ENCODE results near the gene PIP5K1C. TPM values are rescaled to one million over a fixed set of nuclear protein-coding genes. Genes with fewer than 3 reads are reported as not detected.
"Not testable (repeated sequence)": the region's sequence is repeated elsewhere in the genome, so short reads cannot be mapped to it uniquely, and the experiment has no call there.

The PIP5K1C gene
- total RNA-seq, 1 donor from 2014 or later, result 75.7 TPM

DNA sequence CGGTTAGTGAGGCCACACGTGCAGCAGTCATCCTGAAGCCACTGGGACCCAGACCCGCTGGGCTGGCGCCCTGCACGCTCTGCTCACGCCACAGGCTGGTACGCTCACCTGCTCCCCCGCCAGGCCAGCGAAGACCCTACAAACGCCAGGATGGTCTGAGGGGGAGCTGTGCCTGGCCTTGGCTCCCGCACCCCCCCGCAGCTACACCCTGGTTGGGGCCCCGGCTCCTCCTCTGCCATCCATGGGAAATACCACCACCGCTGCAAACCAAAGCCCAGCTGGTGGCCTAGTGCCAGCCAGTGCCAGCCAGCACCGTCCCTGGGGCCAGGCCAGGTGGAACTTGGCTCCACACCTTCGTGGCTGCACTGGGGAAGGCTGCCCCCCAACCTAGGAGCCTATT lies 50.4 kb downstream of the PIP5K1C start:
- DNase-seq (ENCODE audit: extremely low spot score, unreplicated experiment), result no peak
- H3K27me3 Mint-ChIP-seq (ENCODE audit: unreplicated experiment), result no peaks in the 10 kb centered on the region
- H3K9me3 Mint-ChIP-seq (ENCODE audit: unreplicated experiment), result no peaks in the 10 kb centered on the region
- H3K36me3 Mint-ChIP-seq (ENCODE audit: unreplicated experiment), result peaks cover 1% of the 10 kb centered on the region
- TF ChIP-seq, protein P1, sequence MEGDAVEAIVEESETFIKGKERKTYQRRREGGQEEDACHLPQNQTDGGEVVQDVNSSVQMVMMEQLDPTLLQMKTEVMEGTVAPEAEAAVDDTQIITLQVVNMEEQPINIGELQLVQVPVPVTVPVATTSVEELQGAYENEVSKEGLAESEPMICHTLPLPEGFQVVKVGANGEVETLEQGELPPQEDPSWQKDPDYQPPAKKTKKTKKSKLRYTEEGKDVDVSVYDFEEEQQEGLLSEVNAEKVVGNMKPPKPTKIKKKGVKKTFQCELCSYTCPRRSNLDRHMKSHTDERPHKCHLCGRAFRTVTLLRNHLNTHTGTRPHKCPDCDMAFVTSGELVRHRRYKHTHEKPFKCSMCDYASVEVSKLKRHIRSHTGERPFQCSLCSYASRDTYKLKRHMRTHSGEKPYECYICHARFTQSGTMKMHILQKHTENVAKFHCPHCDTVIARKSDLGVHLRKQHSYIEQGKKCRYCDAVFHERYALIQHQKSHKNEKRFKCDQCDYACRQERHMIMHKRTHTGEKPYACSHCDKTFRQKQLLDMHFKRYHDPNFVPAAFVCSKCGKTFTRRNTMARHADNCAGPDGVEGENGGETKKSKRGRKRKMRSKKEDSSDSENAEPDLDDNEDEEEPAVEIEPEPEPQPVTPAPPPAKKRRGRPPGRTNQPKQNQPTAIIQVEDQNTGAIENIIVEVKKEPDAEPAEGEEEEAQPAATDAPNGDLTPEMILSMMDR (IDR thresholded peaks at IDR 0.05), result no peak
- no peaks in the 10 kb centered on the region for H3K4me1 Mint-ChIP-seq (ENCODE audit: unreplicated experiment)
- H3K27ac Mint-ChIP-seq (ENCODE audit: unreplicated experiment), result no peak overlapping the region
- no peak overlapping the region for H3K4me3 Mint-ChIP-seq (ENCODE audit: unreplicated experiment)

DNA sequence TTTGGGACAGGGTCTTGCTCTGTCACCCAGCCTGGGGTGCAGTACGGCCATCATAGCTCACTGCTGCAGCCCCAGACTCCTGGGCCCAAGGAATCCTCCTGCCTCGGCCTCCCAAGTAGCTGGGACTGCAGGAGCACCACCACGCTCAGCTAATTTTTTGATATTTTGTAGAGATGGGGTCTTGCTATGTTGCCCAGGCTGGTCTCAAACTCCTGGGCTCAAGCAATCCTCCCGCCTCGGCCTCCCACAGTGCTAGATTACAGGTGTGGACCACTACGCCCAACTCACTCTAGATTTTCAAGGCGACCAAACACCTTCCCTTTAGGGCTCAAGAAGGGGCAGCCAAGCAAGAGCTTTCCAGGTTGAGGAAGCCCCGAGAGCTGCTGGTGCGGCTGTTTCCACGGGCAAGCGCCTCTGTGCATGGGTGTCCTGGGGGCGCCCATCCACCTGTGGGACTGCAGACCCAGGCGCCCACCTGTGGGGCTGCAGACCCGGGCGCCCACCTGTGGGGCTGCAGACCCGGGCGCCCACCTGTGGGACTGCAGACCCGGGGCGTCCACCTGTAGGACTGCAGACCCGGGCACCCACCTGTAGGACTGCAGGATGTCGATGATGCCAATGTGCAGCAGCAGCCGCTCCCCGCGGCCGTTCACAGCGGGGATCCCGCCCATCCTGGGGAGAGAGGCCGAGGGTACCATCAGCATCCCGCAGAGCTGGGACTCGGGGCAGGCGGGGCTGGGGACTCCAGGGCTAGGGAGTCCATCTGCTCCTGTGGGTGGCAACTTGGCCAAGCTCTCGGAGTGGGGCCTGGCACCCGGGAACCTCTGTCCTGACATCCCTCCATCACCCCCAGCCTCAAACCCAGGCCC lies 52.0 kb downstream of the PIP5K1C start:
- Mint-ChIP-seq H3K4me1 (ENCODE audit: unreplicated experiment) (no peaks in the 10 kb centered on the region), H3K4me3 (ENCODE audit: unreplicated experiment) (no peak overlapping the region)

DNA sequence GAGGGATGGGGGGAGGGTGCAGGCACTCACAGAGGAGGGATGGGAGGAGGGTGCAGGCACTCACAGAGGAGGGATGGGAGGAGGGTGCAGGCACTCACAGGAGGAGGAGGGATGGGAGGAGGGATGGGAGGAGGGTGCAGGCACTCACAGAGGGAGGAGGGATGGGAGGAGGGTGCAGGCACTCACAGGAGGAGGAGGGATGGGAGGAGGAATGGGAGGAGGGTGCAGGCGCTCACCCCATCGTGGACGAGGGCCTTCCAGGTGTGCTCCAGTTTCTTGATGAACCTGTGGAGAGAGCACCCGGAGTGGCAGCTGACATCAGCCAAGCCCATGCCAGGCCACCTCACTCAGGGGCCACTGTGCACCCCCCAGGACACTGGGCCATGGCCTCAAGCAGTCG lies 53.2 kb downstream of the PIP5K1C start:
- H3K9me3 Mint-ChIP-seq (ENCODE audit: unreplicated experiment); H3K4me1 Mint-ChIP-seq (ENCODE audit: unreplicated experiment); H3K36me3 Mint-ChIP-seq (ENCODE audit: unreplicated experiment); H3K4me3 Mint-ChIP-seq (ENCODE audit: unreplicated experiment); DNase-seq (ENCODE audit: extremely low spot score, unreplicated experiment); H3K27me3 Mint-ChIP-seq (ENCODE audit: unreplicated experiment); H3K27ac Mint-ChIP-seq (ENCODE audit: unreplicated experiment): not testable (repeated sequence)

More for the DNA sequence above, 52.0 kb downstream of the PIP5K1C start:
- H3K27me3 Mint-ChIP-seq (ENCODE audit: unreplicated experiment), result no peaks in the 10 kb centered on the region
- H3K27ac Mint-ChIP-seq (ENCODE audit: unreplicated experiment), result no peak overlapping the region
- peaks cover 1% of the 10 kb centered on the region for H3K36me3 Mint-ChIP-seq (ENCODE audit: unreplicated experiment)
- H3K9me3 Mint-ChIP-seq (ENCODE audit: unreplicated experiment), result no peaks in the 10 kb centered on the region
- no peak for DNase-seq (ENCODE audit: extremely low spot score, unreplicated experiment)
- TF ChIP-seq, protein P1 (IDR thresholded peaks at IDR 0.05), result no peak

DNA sequence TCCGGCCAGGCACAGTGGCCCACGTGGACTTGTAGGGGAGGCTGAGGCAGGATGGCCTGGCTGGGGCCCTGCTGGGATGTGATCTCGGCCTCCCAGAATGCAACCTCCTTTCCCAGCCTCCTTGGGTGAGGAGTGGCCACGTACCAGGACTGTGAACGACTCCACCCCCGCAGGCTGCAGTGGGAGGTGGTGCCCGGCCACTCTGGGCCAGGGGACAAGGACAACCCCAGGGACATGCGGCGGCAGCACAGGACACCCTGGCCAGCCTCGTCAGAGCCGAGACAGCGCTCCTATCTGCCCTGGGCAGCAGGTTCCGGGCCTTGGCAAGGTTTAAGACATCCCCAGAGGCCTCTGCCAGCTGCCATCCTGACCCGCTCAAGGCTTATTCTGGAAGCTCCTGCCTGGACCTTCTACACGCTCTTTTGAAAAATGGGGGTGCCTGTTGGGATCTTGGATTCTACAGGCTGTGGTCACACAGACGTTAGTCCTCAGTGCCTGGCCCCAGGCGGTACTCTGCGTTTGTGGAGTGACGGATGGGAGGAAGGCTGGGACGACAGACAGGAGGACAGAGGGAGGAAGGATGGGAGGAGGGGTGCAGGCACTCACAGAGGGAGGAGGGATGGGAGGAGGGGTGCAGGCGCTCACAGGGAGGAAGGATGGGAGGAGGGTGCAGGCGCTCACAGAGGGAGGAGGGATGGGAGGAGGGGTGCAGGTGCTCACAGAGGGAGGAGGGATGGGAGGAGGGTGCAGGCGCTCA lies 53.8 kb downstream of the PIP5K1C start:
- H3K27me3 Mint-ChIP-seq (ENCODE audit: unreplicated experiment), result no peaks in the 10 kb centered on the region
- no peak for DNase-seq (ENCODE audit: extremely low spot score, unreplicated experiment)
- no peak overlapping the region for H3K27ac Mint-ChIP-seq (ENCODE audit: unreplicated experiment)
- H3K9me3 Mint-ChIP-seq (ENCODE audit: unreplicated experiment), result no peaks in the 10 kb centered on the region
- H3K4me1 Mint-ChIP-seq (ENCODE audit: unreplicated experiment), result no peaks in the 10 kb centered on the region
- peaks cover 8% of the 10 kb centered on the region for H3K36me3 Mint-ChIP-seq (ENCODE audit: unreplicated experiment)
- H3K4me3 Mint-ChIP-seq (ENCODE audit: unreplicated experiment), result no peak overlapping the region
- TF ChIP-seq, protein P1 (IDR thresholded peaks at IDR 0.05), result no peak

DNA sequence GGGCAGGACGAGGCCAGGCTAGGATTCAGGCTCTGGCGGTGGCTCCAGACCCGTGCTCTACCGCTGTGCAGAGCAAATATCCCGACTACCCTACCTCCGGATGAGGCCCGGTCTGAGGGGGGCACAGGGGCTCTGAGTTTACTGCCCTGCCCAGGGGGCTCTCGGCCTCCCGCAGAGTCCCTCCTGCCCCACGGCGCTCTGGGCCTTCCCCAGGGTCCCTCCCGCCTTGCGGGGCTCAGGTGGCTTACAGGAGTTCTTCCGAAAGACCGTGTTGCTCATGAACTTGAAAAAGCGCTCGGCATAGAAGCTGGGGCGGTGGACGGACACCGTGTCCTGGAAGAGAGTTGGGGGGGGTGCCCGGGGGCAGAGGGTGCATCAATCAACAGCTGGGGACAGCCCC lies 54.5 kb downstream of the PIP5K1C start:
- Mint-ChIP-seq H3K4me1 (ENCODE audit: unreplicated experiment) (no peaks in the 10 kb centered on the region), H3K9me3 (ENCODE audit: unreplicated experiment) (no peaks in the 10 kb centered on the region), H3K27me3 (ENCODE audit: unreplicated experiment) (no peaks in the 10 kb centered on the region), H3K36me3 (ENCODE audit: unreplicated experiment) (peaks cover 7% of the 10 kb centered on the region), H3K27ac (ENCODE audit: unreplicated experiment) (no peak overlapping the region), H3K4me3 (ENCODE audit: unreplicated experiment) (no peak overlapping the region)
- DNase-seq (ENCODE audit: extremely low spot score, unreplicated experiment), result no peak
- TF ChIP-seq, protein P1 (IDR thresholded peaks at IDR 0.05), result no peak
